GM12878 (cell line): ENCODE data around the gene KCNRG. TPM values are rescaled to one million over a fixed set of nuclear protein-coding genes. Genes with fewer than 3 reads are reported as not detected.

ENCODE experiments used
- ATF7 ChIP-seq: fragments of 450-650 bp; IDR thresholded peaks from 2 replicates; pipeline ENCODE4 v1.6.1; 2016; ENCODE audit warnings: low read depth, mild to moderate bottlenecking
- CBX5 ChIP-seq: sonication (generic); IDR thresholded peaks from 2 replicates; pipeline ENCODE4 v1.6.1; 2016; ENCODE audit warnings: low read depth, moderate library complexity, mild to moderate bottlenecking, inconsistent platforms
- GATAD2B ChIP-seq: fragments of 450-650 bp; conservative IDR thresholded peaks from 2 replicates; pipeline ENCODE4 v1.6.1; 2017; ENCODE audit warnings: low read depth, mild to moderate bottlenecking, moderate library complexity
- HCFC1 ChIP-seq: fragments of 150-350 bp; IDR thresholded peaks from 2 replicates; pipeline ENCODE4 v1.6.1; 2014; ENCODE audit warnings: low read length
- KLF5 ChIP-seq: fragments of 450-650 bp; IDR thresholded peaks from 2 replicates; pipeline ENCODE4 v1.6.1; 2014; ENCODE audit warnings: mild to moderate bottlenecking; ENCODE audit not compliant: partially characterized antibody
- MXI1 ChIP-seq: fragments of 150-350 bp; IDR thresholded peaks from 2 replicates; pipeline ENCODE4 v1.6.1; 2011; ENCODE audit warnings: low read depth, mild to moderate bottlenecking, inconsistent platforms, low read length, improper control_type of control experiment
- MYC ChIP-seq: IDR thresholded peaks from 2 replicates; pipeline ENCODE4 v1.6.1; 2011; ENCODE audit warnings: mild to moderate bottlenecking, low read length, moderate library complexity, inconsistent platforms; ENCODE audit not compliant: insufficient read depth, insufficient replicate concordance, insufficient read length, severe bottlenecking
- NR2C2 ChIP-seq: IDR thresholded peaks from 2 replicates; pipeline ENCODE4 v1.6.1; 2011; ENCODE audit warnings: borderline replicate concordance, low read depth; ENCODE audit not compliant: control insufficient read depth, insufficient read length
- PAX5 ChIP-seq: IDR thresholded peaks from 2 replicates; pipeline ENCODE4 v1.6.1; 2011; ENCODE audit warnings: low read depth, low read length, borderline replicate concordance
- PBX3 ChIP-seq: IDR thresholded peaks from 2 replicates; pipeline ENCODE4 v1.6.1; 2011; ENCODE audit warnings: mild to moderate bottlenecking, low read depth, low read length, moderate library complexity; ENCODE audit not compliant: insufficient replicate concordance
- RAD51 ChIP-seq: fragments of 450-650 bp; IDR thresholded peaks from 2 replicates; pipeline ENCODE4 v1.6.1; 2016; ENCODE audit warnings: moderate library complexity, mild to moderate bottlenecking, inconsistent platforms
- SMAD5 ChIP-seq: IDR thresholded peaks from 2 replicates; pipeline ENCODE4 v1.6.1; 2016; ENCODE audit warnings: antibody characterized with exemption, low read depth
- SMC3 ChIP-seq: IDR thresholded peaks from 2 replicates; pipeline ENCODE4 v1.6.1; 2011; ENCODE audit warnings: low read length, improper control_type of control experiment, borderline replicate concordance
- TAF1 ChIP-seq: IDR thresholded peaks from 2 replicates; pipeline ENCODE4 v1.6.1; 2011; ENCODE audit warnings: mild to moderate bottlenecking, low read depth, low read length, borderline replicate concordance
- TARDBP ChIP-seq: IDR thresholded peaks from 2 replicates; pipeline ENCODE4 v1.6.1; 2016; ENCODE audit warnings: borderline replicate concordance
- ZBTB4 ChIP-seq: fragments of 450-650 bp; formaldehyde crosslinking; IDR thresholded peaks from 2 replicates; pipeline ENCODE4 v1.4.0; 2022; ENCODE audit warnings: mild to moderate bottlenecking, moderate library complexity
- ZNF217 ChIP-seq: fragments of 450-650 bp; IDR thresholded peaks from 2 replicates; pipeline ENCODE4 v1.6.1; 2017; ENCODE audit warnings: antibody characterized with exemption, mild to moderate bottlenecking
- ZNF274 ChIP-seq: IDR thresholded peaks from one replicate; pipeline ENCODE4 v1.8.0; 2011; ENCODE audit not compliant: insufficient read length, insufficient read depth
- polyA plus RNA-seq, 11 experiments: library from polyadenylated mRNA; depleted of rRNA in 4 of 11; unstranded in 6 of 11; stranded (reverse) in 5 of 11; fragments of >200 nt; fragmentation: Nextera tagmentation in 4 of 11; fragmentation: Illumina TruSeq in 1 of 11; extraction: Ambion mirVana in 4 of 11; extraction: Trizol in 1 of 11; gene quantifications; 1 replicate in 1 of 11; 2 replicates in 10 of 11; pipeline versions ENCODE4 v1.2.1 to v1.2.3, GENCODE V29; 2011 to 2016; ENCODE audit warnings: inconsistent platforms in 2 of 11, missing spikeins in 2 of 11, low read depth in 1 of 11
- total RNA-seq, 4 experiments: library from RNA; depleted of rRNA in 3 of 4; stranded (reverse); fragments of >200 nt in 3 of 4; fragmentation: Illumina TruSeq in 1 of 4; extraction: Trizol in 1 of 4; gene quantifications; 2 replicates each; pipeline versions ENCODE4 v1.2.1 to v1.2.3, GENCODE V29; 2013 to 2021
- TF ChIP-seq, protein P1 (sequence below): IDR thresholded peaks from 2 replicates; pipeline ENCODE4 v1.6.1; 2012; ENCODE audit warnings: improper control_type of control experiment, low read depth, low read length; ENCODE audit not compliant: insufficient replicate concordance

KCNRG gene
- total and polyA plus RNA-seq, 10 of the 15 experiments (the other 5 are each of a cell fraction or from before 2014, with no cell fraction given), result 0.37 to 1.5 (median 0.58) TPM

- TF ChIP-seq, protein P1, sequence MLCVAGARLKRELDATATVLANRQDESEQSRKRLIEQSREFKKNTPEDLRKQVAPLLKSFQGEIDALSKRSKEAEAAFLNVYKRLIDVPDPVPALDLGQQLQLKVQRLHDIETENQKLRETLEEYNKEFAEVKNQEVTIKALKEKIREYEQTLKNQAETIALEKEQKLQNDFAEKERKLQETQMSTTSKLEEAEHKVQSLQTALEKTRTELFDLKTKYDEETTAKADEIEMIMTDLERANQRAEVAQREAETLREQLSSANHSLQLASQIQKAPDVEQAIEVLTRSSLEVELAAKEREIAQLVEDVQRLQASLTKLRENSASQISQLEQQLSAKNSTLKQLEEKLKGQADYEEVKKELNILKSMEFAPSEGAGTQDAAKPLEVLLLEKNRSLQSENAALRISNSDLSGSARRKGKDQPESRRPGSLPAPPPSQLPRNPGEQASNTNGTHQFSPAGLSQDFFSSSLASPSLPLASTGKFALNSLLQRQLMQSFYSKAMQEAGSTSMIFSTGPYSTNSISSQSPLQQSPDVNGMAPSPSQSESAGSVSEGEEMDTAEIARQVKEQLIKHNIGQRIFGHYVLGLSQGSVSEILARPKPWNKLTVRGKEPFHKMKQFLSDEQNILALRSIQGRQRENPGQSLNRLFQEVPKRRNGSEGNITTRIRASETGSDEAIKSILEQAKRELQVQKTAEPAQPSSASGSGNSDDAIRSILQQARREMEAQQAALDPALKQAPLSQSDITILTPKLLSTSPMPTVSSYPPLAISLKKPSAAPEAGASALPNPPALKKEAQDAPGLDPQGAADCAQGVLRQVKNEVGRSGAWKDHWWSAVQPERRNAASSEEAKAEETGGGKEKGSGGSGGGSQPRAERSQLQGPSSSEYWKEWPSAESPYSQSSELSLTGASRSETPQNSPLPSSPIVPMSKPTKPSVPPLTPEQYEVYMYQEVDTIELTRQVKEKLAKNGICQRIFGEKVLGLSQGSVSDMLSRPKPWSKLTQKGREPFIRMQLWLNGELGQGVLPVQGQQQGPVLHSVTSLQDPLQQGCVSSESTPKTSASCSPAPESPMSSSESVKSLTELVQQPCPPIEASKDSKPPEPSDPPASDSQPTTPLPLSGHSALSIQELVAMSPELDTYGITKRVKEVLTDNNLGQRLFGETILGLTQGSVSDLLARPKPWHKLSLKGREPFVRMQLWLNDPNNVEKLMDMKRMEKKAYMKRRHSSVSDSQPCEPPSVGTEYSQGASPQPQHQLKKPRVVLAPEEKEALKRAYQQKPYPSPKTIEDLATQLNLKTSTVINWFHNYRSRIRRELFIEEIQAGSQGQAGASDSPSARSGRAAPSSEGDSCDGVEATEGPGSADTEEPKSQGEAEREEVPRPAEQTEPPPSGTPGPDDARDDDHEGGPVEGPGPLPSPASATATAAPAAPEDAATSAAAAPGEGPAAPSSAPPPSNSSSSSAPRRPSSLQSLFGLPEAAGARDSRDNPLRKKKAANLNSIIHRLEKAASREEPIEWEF, result peak; percentile 14
- TF ChIP-seq KLF5 (no peak), ZNF217 (no peak), GATAD2B (no peak; the same call in none of the 2 replicates), SMAD5 (peak; percentile 62; the same call in 1 of the 2 replicates), HCFC1 (no peak), ZNF274 (no peak), PAX5 (no peak), CBX5 (peak; percentile 65; the same call in 1 of the 2 replicates), ZBTB4 (CRISPR knock-in tag) (no peak), TARDBP (no peak), ATF7 (no peak), SMC3 (peak; percentile 34; the same call in 1 of the 2 replicates), TAF1 (peak; percentile 31; the same call in 1 of the 2 replicates), MYC (no peak), PBX3 (no peak), MXI1 (peak; percentile 13; the same call in 1 of the 2 replicates), NR2C2 (no peak), RAD51 (no peak)
These were observed 18.0 kb upstream of the KCNRG start, which contains the start of gene TRIM13 (continued) for GRCh38 chr13:49996951-49997895.
